Sigmoid colon (tissue), 4 donors: Measurements from ENCODE around the gene ATG7.

Experiments
- CTCF ChIP-seq, 4 experiments: fragments of 450-650 bp in 3 of 4; fragments of 200-600 bp in 1 of 4; IDR thresholded peaks; one replicate each; pipeline ENCODE4 v1.5.1; 2016 to 2019; ENCODE audit warnings: antibody characterized with exemption in 4 of 4, mild to moderate bottlenecking in 3 of 4, moderate library complexity in 2 of 4
- EP300 ChIP-seq, 4 donors: sonication (generic); formaldehyde crosslinking; IDR thresholded peaks; one replicate each; pipeline ENCODE4 v1.6.1; 2017; ENCODE audit warnings: antibody characterized with exemption in 4 of 4

GRCh38 chr3:11606865-11607440, 334.8 kb downstream of the ATG7 start:
- no peak for TF ChIP-seq EP300 (IDR thresholded peaks at IDR 0.05)
- TF ChIP-seq CTCF (IDR thresholded peaks at IDR 0.05) = no peak
